GM23338 (cell line): ENCODE results near the gene RIN3. TPM values are rescaled to one million over a fixed set of nuclear protein-coding genes. Genes with fewer than 3 reads are reported as not detected.

Experiments
- ATAC-seq: fragments of 200-7000 bp; cut with Tn5 transposase; 3 replicates; pipeline ENCODE4 v1.9.1; 2020
- DNase-seq: peaks from one replicate; pipeline ENCODE4 v3.0.0-alpha.2; 2015; ENCODE audit warnings: low spot score
- H2AFZ ChIP-seq: fragments of 200-600 bp; sonication (generic); 2 replicates; pipeline ENCODE4 v1.8.0; 2016; ENCODE audit warnings: antibody characterized with exemption, mild to moderate bottlenecking, moderate library complexity
- H3F3A ChIP-seq: fragments of 200-600 bp; sonication (generic); replicated peaks from 2 replicates; pipeline ENCODE4 v1.8.0; 2017; ENCODE audit warnings: antibody characterized with exemption, mixed run types, low read depth
- H3K27ac ChIP-seq: fragments of 200-600 bp; sonication (generic); 2 replicates; pipeline ENCODE4 v1.6.1; 2016; ENCODE audit warnings: low read depth
- H3K27me3 ChIP-seq: fragments of 200-600 bp; sonication (generic); 2 replicates; pipeline ENCODE4 v1.8.0; 2016; ENCODE audit warnings: mild to moderate bottlenecking, mixed run types, moderate library complexity; ENCODE audit not compliant: insufficient read depth
- H3K36me3 ChIP-seq: fragments of 200-600 bp; sonication (generic); 2 replicates; pipeline ENCODE4 v1.8.0; 2016; ENCODE audit warnings: mild to moderate bottlenecking; ENCODE audit not compliant: insufficient read depth
- H3K4me1 ChIP-seq: fragments of 200-600 bp; sonication (generic); 2 replicates; pipeline ENCODE4 v1.8.0; 2016; ENCODE audit warnings: mild to moderate bottlenecking, moderate library complexity; ENCODE audit not compliant: insufficient read depth
- H3K4me2 ChIP-seq: fragments of 200-600 bp; sonication (generic); 2 replicates; pipeline ENCODE4 v1.7.1; 2017; ENCODE audit warnings: mixed run types
- H3K4me3 ChIP-seq: fragments of 200-600 bp; sonication (generic); 2 replicates; pipeline ENCODE4 v1.6.1; 2016; ENCODE audit warnings: mixed run types
- H3K79me2 ChIP-seq: fragments of 200-600 bp; sonication (generic); replicated peaks from 2 replicates; pipeline ENCODE4 v1.8.0; 2017; ENCODE audit warnings: mild to moderate bottlenecking; ENCODE audit not compliant: insufficient read depth
- H3K9me2 ChIP-seq: fragments of 200-600 bp; sonication (generic); 2 replicates; pipeline ENCODE4 v1.8.0; 2017; ENCODE audit not compliant: insufficient read depth
- H4K20me1 ChIP-seq: fragments of 200-600 bp; sonication (generic); replicated peaks from 2 replicates; pipeline ENCODE4 v1.8.0; 2017; ENCODE audit warnings: mild to moderate bottlenecking; ENCODE audit not compliant: insufficient read depth
- H3K27ac Mint-ChIP-seq: 2 replicates; pipeline ENCODE4 v1.8.0; 2020; ENCODE audit warnings: inconsistent platforms, mild to moderate bottlenecking, moderate library complexity, mixed read lengths
- H3K27me3 Mint-ChIP-seq: 3 replicates; pipeline ENCODE4 v1.8.0; 2022; ENCODE audit warnings: low read depth, mild to moderate bottlenecking, moderate library complexity, mixed read lengths, inconsistent platforms; ENCODE audit not compliant: insufficient read depth, poor library complexity
- H3K36me3 Mint-ChIP-seq: 3 replicates; pipeline ENCODE4 v1.8.0; 2021; ENCODE audit warnings: low read depth, mild to moderate bottlenecking, inconsistent platforms, moderate library complexity, mixed read lengths
- H3K4me1 Mint-ChIP-seq: 3 replicates; pipeline ENCODE4 v1.8.0; 2020; ENCODE audit warnings: mild to moderate bottlenecking, inconsistent platforms, mixed read lengths
- H3K4me3 Mint-ChIP-seq: 3 replicates; pipeline ENCODE4 v1.8.0; 2021; ENCODE audit warnings: moderate library complexity, mild to moderate bottlenecking, inconsistent platforms, mixed read lengths
- H3K9me3 Mint-ChIP-seq: 3 replicates; pipeline ENCODE4 v1.8.0; 2020; ENCODE audit warnings: moderate library complexity, mild to moderate bottlenecking, inconsistent platforms, mixed read lengths
- CREB1 ChIP-seq: fragments of 250-450 bp; sonication (Bioruptor Pico); IDR thresholded peaks from 2 replicates; pipeline ENCODE4 v1.5.0; 2020; ENCODE audit warnings: low read depth, mild to moderate bottlenecking, moderate library complexity
- CTCF ChIP-seq, 2 experiments: fragments of 200-600 bp in 1 of 2; sonication (generic) in 1 of 2; conservative IDR thresholded peaks; 2 replicates each; pipeline versions ENCODE4 v1.5.1 to v1.6.1; 2016 to 2017; ENCODE audit warnings: antibody characterized with exemption in 2 of 2, low read depth in 2 of 2, mild to moderate bottlenecking in 2 of 2, moderate library complexity in 1 of 2
- ETS1 ChIP-seq: IDR thresholded peaks from 2 replicates; pipeline ENCODE4 v1.6.1; 2016; ENCODE audit warnings: antibody characterized with exemption
- EZH2 ChIP-seq: fragments of 200-600 bp; sonication (generic); IDR thresholded peaks from one replicate; pipeline ENCODE4 v1.8.0; 2017; ENCODE audit warnings: antibody characterized with exemption, mild to moderate bottlenecking, low read depth; ENCODE audit not compliant: unreplicated experiment
- EZH2phosphoT487 ChIP-seq: fragments of 200-600 bp; sonication (generic); IDR thresholded peaks from one replicate; pipeline ENCODE4 v1.8.1; 2018; ENCODE audit warnings: antibody characterized with exemption; ENCODE audit not compliant: unreplicated experiment
- JUNB ChIP-seq: IDR thresholded peaks from one replicate; pipeline ENCODE4 v1.6.1; 2016; ENCODE audit warnings: antibody characterized with exemption; ENCODE audit not compliant: unreplicated experiment
- NANOG ChIP-seq: IDR thresholded peaks from 2 replicates; pipeline ENCODE4 v1.6.1; 2016; ENCODE audit warnings: antibody characterized with exemption, borderline replicate concordance
- POLR2AphosphoS5 ChIP-seq: IDR thresholded peaks from 2 replicates; pipeline ENCODE4 v1.6.1; 2016; ENCODE audit warnings: antibody characterized with exemption, low read depth
- REST ChIP-seq: IDR thresholded peaks from one replicate; pipeline ENCODE4 v1.6.1; 2018; ENCODE audit warnings: antibody characterized with exemption; ENCODE audit not compliant: unreplicated experiment
- STAT1 ChIP-seq: IDR thresholded peaks from one replicate; pipeline ENCODE4 v1.6.1; 2016; ENCODE audit warnings: antibody characterized with exemption; ENCODE audit not compliant: unreplicated experiment
- ZNF331 ChIP-seq: fragments of 250-450 bp; sonication (Bioruptor Pico); IDR thresholded peaks from 2 replicates; pipeline ENCODE4 v1.5.0; 2020; ENCODE audit warnings: low read depth, mild to moderate bottlenecking, moderate library complexity
- ZNF462 ChIP-seq: fragments of 250-450 bp; sonication (Bioruptor Pico); IDR thresholded peaks from 2 replicates; pipeline ENCODE4 v1.5.0; 2020; ENCODE audit warnings: mild to moderate bottlenecking, moderate library complexity
- polyA plus RNA-seq: library from polyadenylated mRNA; unstranded; fragments of >200 nt; fragmentation: Nextera tagmentation; extraction: Ambion mirVana; gene quantifications from 2 replicates; pipeline ENCODE4 v1.2.1, GENCODE V29; 2016
- total RNA-seq: library from RNA; depleted of rRNA; stranded (reverse); fragments of >200 nt; shearing (Covaris generic); gene quantifications from 2 replicates; pipeline ENCODE4 v1.2.3, GENCODE V29; 2014

The RIN3 gene
- total and polyA plus RNA-seq, 2 experiments from 2014 or later = 0.97 to 1.5 TPM

- TF ChIP-seq ZNF462 (no peak), CREB1 (CRISPR knock-in tag) (no peak), EZH2phosphoT487 (no peak), JUNB (no peak)
These were observed 65.8 kb downstream of the RIN3 start (continued) for GRCh38 chr14:92579244-92579936.

GRCh38 chr14:92581206-92581605 lies 67.6 kb downstream of the RIN3 start:
- no peaks in the 10 kb centered on the region for H3K27me3 ChIP-seq
- H3K4me1 ChIP-seq = no peaks in the 10 kb centered on the region
- no peak overlapping the region for H3K4me2 ChIP-seq
- Mint-ChIP-seq H3K36me3 (peaks cover 9% of the 10 kb centered on the region; the same call in 1 of the 3 replicates), H3K27ac (no peak overlapping the region), H3K9me3 (peaks cover 10% of the 10 kb centered on the region; the same call in 2 of the 3 replicates), H3K27me3 (peaks cover 9% of the 10 kb centered on the region), H3K4me1 (peaks cover 3% of the 10 kb centered on the region; the same call in 1 of the 3 replicates), H3K4me3 (no peak overlapping the region)
- no peak overlapping the region for H3K27ac ChIP-seq
- no peak for ATAC-seq
- no peak for DNase-seq
- H3K36me3 ChIP-seq = no peaks in the 10 kb centered on the region
- no peaks in the 10 kb centered on the region for H4K20me1 ChIP-seq
- H2AFZ ChIP-seq = no peak overlapping the region
- no peaks in the 10 kb centered on the region for H3F3A ChIP-seq
- H3K4me3 ChIP-seq = no peak overlapping the region
- H3K9me2 ChIP-seq = no peaks in the 10 kb centered on the region; the same call in 1 of the 2 replicates
- H3K79me2 ChIP-seq = no peaks in the 10 kb centered on the region
- TF ChIP-seq POLR2AphosphoS5 (no peak), NANOG (no peak), EZH2phosphoT487 (no peak), ETS1 (no peak), ZNF331 (CRISPR knock-in tag) (no peak), STAT1 (no peak), JUNB (no peak), REST (no peak), CTCF (conservative IDR thresholded peaks at IDR 0.05; ENCODE audit: low read depth in 2 of 2) (no peak), EZH2 (no peak)
